Heart left ventricle (tissue), 13 donors: ENCODE data around the gene JCHAIN.
"Not testable (repeated sequence)": the region's sequence is repeated elsewhere in the genome, so short reads cannot be mapped to it uniquely, and the experiment has no call there.

Source experiments
- POLR2A ChIP-seq, 2 donors: fragments of 450-650 bp; IDR thresholded peaks; one replicate each; pipeline ENCODE4 v1.6.1; 2017; ENCODE audit warnings: antibody characterized with exemption in 2 of 2, mild to moderate bottlenecking in 2 of 2, moderate library complexity in 2 of 2
- TF ChIP-seq, protein P1 (sequence below), 12 donors: fragments of 200-600 bp; sonication (generic) in 4 of 12; IDR thresholded peaks; one replicate each; pipeline versions ENCODE4 v1.5.0 to v1.8.0; 2018 to 2022; ENCODE audit warnings: antibody characterized with exemption in 12 of 12, mild to moderate bottlenecking in 5 of 12
- donor health status: ischemic (EF 13 %, LVEDD 7.1; RV severe dilation, severe dysfunction).
- donor health status: DM: no; HTN: yes; CAD: no.
- donor health status: DM: no; HTN: no; CAD: no.
- donor health status: ischemic (EF 25% LVEDD 6.9; RV normal size, moderate dysfunction).
- donor health status: ischemic (EF 25% LVEDD 5.7; RV mildly dilated, moderate dysfunction).
- donor health status: ischemic (EF 35%, LVEDD 5.7; RV mildly dilated, moderate dysfunction).
- donor health status: nonischemic (EF 11% LVEDD 7.7; RV severe dilation, severe dysfunction).
- donor health status: DM: yes; HTN: yes; CAD: no.
- donor health status: PGD.
- donor health status: ischemic (EF 29% LVEDD 5.4; RV normal size, mild dysfunction).
- donor health status: nonischemic (EF 23%, LVEDD 6.1; RV moderate dilation, normal function).

GRCh38 chr4:70650741-70651140, 15.6 kb downstream of the JCHAIN start:
- TF ChIP-seq, protein P1, sequence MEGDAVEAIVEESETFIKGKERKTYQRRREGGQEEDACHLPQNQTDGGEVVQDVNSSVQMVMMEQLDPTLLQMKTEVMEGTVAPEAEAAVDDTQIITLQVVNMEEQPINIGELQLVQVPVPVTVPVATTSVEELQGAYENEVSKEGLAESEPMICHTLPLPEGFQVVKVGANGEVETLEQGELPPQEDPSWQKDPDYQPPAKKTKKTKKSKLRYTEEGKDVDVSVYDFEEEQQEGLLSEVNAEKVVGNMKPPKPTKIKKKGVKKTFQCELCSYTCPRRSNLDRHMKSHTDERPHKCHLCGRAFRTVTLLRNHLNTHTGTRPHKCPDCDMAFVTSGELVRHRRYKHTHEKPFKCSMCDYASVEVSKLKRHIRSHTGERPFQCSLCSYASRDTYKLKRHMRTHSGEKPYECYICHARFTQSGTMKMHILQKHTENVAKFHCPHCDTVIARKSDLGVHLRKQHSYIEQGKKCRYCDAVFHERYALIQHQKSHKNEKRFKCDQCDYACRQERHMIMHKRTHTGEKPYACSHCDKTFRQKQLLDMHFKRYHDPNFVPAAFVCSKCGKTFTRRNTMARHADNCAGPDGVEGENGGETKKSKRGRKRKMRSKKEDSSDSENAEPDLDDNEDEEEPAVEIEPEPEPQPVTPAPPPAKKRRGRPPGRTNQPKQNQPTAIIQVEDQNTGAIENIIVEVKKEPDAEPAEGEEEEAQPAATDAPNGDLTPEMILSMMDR (IDR thresholded peaks at IDR 0.05) = not testable (repeated sequence)
- TF ChIP-seq POLR2A (IDR thresholded peaks at IDR 0.05) = not testable (repeated sequence)
